Measurements from ENCODE around the gene TFF1.

The TFF1 gene

DNA sequence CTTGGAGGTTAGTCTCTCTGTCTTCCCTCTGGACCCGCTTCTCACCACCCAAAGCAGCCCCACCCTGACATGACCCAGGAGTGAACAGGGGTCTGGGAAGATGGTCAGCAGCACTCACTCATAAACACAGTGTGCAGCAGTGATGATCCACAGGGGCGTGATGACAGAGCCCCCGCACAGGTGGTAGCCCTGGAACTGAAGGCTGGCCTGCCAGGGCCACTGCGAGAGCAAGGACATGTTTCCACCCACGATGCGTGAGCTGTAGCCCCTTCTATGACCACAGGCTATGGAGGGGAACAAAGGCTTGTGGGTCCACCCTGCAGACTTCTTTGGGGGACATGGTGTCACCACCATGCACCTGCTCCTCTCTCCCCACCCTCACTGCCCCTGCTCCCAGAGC lies 16.6 kb upstream of the TFF1 start:
- Histone ChIP-seq H3K27me3 (ENCODE audit: control insufficient read depth in 1 of 2, insufficient read depth in 2 of 2, low read length in 2 of 2) (peaks cover 0 to 12% of the 10 kb centered on the region in 2 donors), H3K9me3 (ENCODE audit: control insufficient read depth in 2 of 2, low read length in 2 of 2) (peaks cover 4 to 11% of the 10 kb centered on the region in 2 donors), H3K9ac (ENCODE audit: low read length in 2 of 2) (no peak overlapping the region), H3K4me1 (ENCODE audit: control insufficient read depth, insufficient read depth, low read length) (no peaks in the 10 kb centered on the region), H3K27ac (ENCODE audit: low read length) (no peak overlapping the region), H3K36me3 (ENCODE audit: control insufficient read depth in 2 of 2, insufficient read depth in 2 of 2, low read length in 2 of 2) (no peaks in the 10 kb centered on the region), H3K4me3 (ENCODE audit: low read length in 2 of 2) (no peak overlapping the region)

- no peak overlapping the region for H3K4me3 ChIP-seq (ENCODE audit: low read length in 2 of 2)
- no peaks in the 10 kb centered on the region for H3K36me3 ChIP-seq (ENCODE audit: control insufficient read depth in 2 of 2, insufficient read depth in 2 of 2, low read length in 2 of 2)
- no peak overlapping the region for H3K27ac ChIP-seq (ENCODE audit: low read length)
These were observed 15.1 kb upstream of the TFF1 start for GRCh38 chr21:42381347-42381984.

GRCh38 chr21:42379426-42380215 lies 13.3 kb upstream of the TFF1 start:
- H3K36me3 ChIP-seq (ENCODE audit: control insufficient read depth in 2 of 2, insufficient read depth in 2 of 2, low read length in 2 of 2) = no peaks in the 10 kb centered on the region
- no peaks in the 10 kb centered on the region for H3K4me1 ChIP-seq (ENCODE audit: control insufficient read depth, insufficient read depth, low read length)
- H3K27me3 ChIP-seq (ENCODE audit: control insufficient read depth in 1 of 2, insufficient read depth in 2 of 2, low read length in 2 of 2) = peaks cover 7 to 20% of the 10 kb centered on the region in 2 donors
- H3K4me3 ChIP-seq (ENCODE audit: low read length in 2 of 2) = no peak overlapping the region
- peaks cover 4 to 11% of the 10 kb centered on the region in 2 donors for H3K9me3 ChIP-seq (ENCODE audit: control insufficient read depth in 2 of 2, low read length in 2 of 2)
- no peak overlapping the region for H3K9ac ChIP-seq (ENCODE audit: low read length in 2 of 2)
- H3K27ac ChIP-seq (ENCODE audit: low read length) = no peak overlapping the region

More at GRCh38 chr21:42381347-42381984, 15.1 kb upstream of the TFF1 start:
- Histone ChIP-seq H3K4me1 (ENCODE audit: control insufficient read depth, insufficient read depth, low read length) (no peaks in the 10 kb centered on the region), H3K9ac (ENCODE audit: low read length in 2 of 2) (no peak overlapping the region), H3K9me3 (ENCODE audit: control insufficient read depth in 2 of 2, low read length in 2 of 2) (peaks cover 4 to 11% of the 10 kb centered on the region in 2 donors), H3K27me3 (ENCODE audit: control insufficient read depth in 1 of 2, insufficient read depth in 2 of 2, low read length in 2 of 2) (peaks cover 0 to 9% of the 10 kb centered on the region in 2 donors)

- Histone ChIP-seq H3K9me3 (ENCODE audit: control insufficient read depth in 2 of 2, low read length in 2 of 2) (peaks cover 4 to 11% of the 10 kb centered on the region in 2 donors), H3K27ac (ENCODE audit: low read length) (no peak overlapping the region), H3K4me3 (ENCODE audit: low read length in 2 of 2) (no peak overlapping the region), H3K4me1 (ENCODE audit: control insufficient read depth, insufficient read depth, low read length) (no peaks in the 10 kb centered on the region), H3K9ac (ENCODE audit: low read length in 2 of 2) (no peak overlapping the region), H3K27me3 (ENCODE audit: control insufficient read depth in 1 of 2, insufficient read depth in 2 of 2, low read length in 2 of 2) (peaks cover 9 to 21% of the 10 kb centered on the region in 2 donors), H3K36me3 (ENCODE audit: control insufficient read depth in 2 of 2, insufficient read depth in 2 of 2, low read length in 2 of 2) (no peaks in the 10 kb centered on the region)
These were observed 12.1 kb upstream of the TFF1 start for GRCh38 chr21:42378418-42378817.

DNA sequence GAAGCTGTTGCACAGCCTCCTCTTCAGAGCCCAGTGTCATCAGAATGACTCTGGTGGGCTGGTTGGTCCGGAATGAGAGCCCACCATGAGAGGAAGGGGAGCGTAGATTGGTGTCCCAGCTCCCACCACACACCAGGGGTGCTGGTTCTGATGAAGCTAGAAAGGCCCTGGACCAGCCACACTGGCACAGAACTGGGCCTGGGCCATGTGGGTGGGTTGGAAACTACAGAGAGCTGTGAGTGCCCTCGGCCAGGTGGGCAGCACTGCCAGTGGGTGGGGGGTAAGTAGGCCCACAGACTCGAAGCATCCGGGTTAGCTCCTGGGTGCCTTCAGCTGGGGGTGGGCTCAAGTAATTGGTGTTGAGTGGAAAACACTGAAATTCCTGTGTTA lies 11.6 kb upstream of the TFF1 start:
- no peak overlapping the region for H3K9ac ChIP-seq (ENCODE audit: low read length in 2 of 2)
- no peak overlapping the region for H3K27ac ChIP-seq (ENCODE audit: low read length)
- peaks cover 4 to 11% of the 10 kb centered on the region in 2 donors for H3K9me3 ChIP-seq (ENCODE audit: control insufficient read depth in 2 of 2, low read length in 2 of 2)
- no peaks in the 10 kb centered on the region for H3K4me1 ChIP-seq (ENCODE audit: control insufficient read depth, insufficient read depth, low read length)
- H3K4me3 ChIP-seq (ENCODE audit: low read length in 2 of 2) = no peak overlapping the region
- H3K27me3 ChIP-seq (ENCODE audit: control insufficient read depth in 1 of 2, insufficient read depth in 2 of 2, low read length in 2 of 2) = peaks cover 9 to 19% of the 10 kb centered on the region in 2 donors
- no peaks in the 10 kb centered on the region for H3K36me3 ChIP-seq (ENCODE audit: control insufficient read depth in 2 of 2, insufficient read depth in 2 of 2, low read length in 2 of 2)

- Histone ChIP-seq H3K9me3 (ENCODE audit: control insufficient read depth in 2 of 2, low read length in 2 of 2) (peaks cover 4 to 11% of the 10 kb centered on the region in 2 donors), H3K4me1 (ENCODE audit: control insufficient read depth, insufficient read depth, low read length) (no peaks in the 10 kb centered on the region), H3K27ac (ENCODE audit: low read length) (no peak overlapping the region), H3K27me3 (ENCODE audit: control insufficient read depth in 1 of 2, insufficient read depth in 2 of 2, low read length in 2 of 2) (peaks cover 9 to 18% of the 10 kb centered on the region in 2 donors), H3K9ac (ENCODE audit: low read length in 2 of 2) (no peak overlapping the region), H3K36me3 (ENCODE audit: control insufficient read depth in 2 of 2, insufficient read depth in 2 of 2, low read length in 2 of 2) (no peaks in the 10 kb centered on the region), H3K4me3 (ENCODE audit: low read length in 2 of 2) (no peak overlapping the region)
These were observed 11.0 kb upstream of the TFF1 start for GRCh38 chr21:42377211-42377950.

- no peak overlapping the region for H3K27ac ChIP-seq (ENCODE audit: low read length)
- H3K36me3 ChIP-seq (ENCODE audit: control insufficient read depth in 2 of 2, insufficient read depth in 2 of 2, low read length in 2 of 2) = no peaks in the 10 kb centered on the region
- peaks cover 9 to 16% of the 10 kb centered on the region in 2 donors for H3K27me3 ChIP-seq (ENCODE audit: control insufficient read depth in 1 of 2, insufficient read depth in 2 of 2, low read length in 2 of 2)
- H3K4me1 ChIP-seq (ENCODE audit: control insufficient read depth, insufficient read depth, low read length) = no peaks in the 10 kb centered on the region
- H3K4me3 ChIP-seq (ENCODE audit: low read length in 2 of 2) = no peak overlapping the region
- H3K9ac ChIP-seq (ENCODE audit: low read length in 2 of 2) = no peak overlapping the region
- peaks cover 0 to 3% of the 10 kb centered on the region in 2 donors for H3K9me3 ChIP-seq (ENCODE audit: control insufficient read depth in 2 of 2, low read length in 2 of 2)
These were observed 10.1 kb upstream of the TFF1 start for GRCh38 chr21:42376338-42376982.

GRCh38 chr21:42375966-42376337 lies 9.6 kb upstream of the TFF1 start:
- no peak overlapping the region for H3K27ac ChIP-seq (ENCODE audit: low read length)
- no peak overlapping the region for H3K9ac ChIP-seq (ENCODE audit: low read length in 2 of 2)
- peaks cover 9 to 16% of the 10 kb centered on the region in 2 donors for H3K27me3 ChIP-seq (ENCODE audit: control insufficient read depth in 1 of 2, insufficient read depth in 2 of 2, low read length in 2 of 2)
- no peaks in the 10 kb centered on the region for H3K36me3 ChIP-seq (ENCODE audit: control insufficient read depth in 2 of 2, insufficient read depth in 2 of 2, low read length in 2 of 2)
- H3K4me1 ChIP-seq (ENCODE audit: control insufficient read depth, insufficient read depth, low read length) = no peaks in the 10 kb centered on the region
- H3K9me3 ChIP-seq (ENCODE audit: control insufficient read depth in 2 of 2, low read length in 2 of 2) = no peaks in the 10 kb centered on the region
- no peak overlapping the region for H3K4me3 ChIP-seq (ENCODE audit: low read length in 2 of 2)

DNA sequence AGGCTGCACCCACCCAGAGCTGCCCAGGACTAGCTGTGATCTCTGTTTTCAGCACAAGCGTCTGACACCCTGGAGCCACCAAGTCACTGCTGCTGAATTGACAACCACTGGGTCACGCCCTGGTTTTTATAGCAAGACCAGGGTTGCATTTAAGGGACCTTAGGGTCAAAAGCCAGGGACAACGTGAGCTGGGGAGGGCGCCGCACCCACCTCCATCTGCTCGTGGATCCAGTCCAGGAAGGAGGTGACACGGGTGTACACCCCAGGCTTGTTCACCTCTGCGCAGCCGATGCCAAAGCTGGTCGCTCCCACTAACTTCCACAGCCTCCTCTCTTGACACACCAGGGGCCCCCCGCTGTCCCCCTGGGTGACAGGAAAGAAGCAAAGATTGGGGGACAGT lies 9.2 kb upstream of the TFF1 start:
- peaks cover 9 to 17% of the 10 kb centered on the region in 2 donors for H3K27me3 ChIP-seq (ENCODE audit: control insufficient read depth in 1 of 2, insufficient read depth in 2 of 2, low read length in 2 of 2)

DNA sequence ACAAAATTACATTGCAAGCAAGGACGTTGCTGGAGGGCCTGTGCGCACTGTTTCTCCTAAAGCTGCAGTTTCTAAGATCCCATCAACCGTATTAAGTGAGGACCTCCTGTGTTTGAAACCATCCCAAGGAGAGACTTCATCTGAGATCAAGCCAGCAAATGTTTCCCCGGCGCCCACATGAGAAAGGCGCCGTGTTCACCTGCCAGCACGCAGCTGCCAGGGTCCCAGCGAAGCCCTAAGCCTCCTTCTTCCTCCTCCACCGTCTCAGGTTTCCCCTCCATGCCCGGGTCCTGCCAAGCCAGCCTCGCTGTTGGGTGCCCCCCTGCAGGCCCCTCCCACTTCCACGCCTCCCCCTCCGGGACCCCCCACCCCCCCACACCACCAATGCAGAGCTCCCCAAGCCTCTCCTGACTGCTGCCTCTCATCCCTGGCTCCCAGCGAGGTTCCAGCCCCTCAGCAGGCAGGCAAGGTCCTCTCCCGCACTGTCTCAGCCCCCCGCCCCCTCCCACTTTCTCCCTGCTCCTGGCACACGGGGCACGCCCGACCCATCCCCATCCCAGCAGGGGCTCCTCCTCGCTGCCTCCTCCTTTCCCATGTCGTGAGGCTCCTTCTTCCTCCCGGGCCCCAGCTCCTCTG lies 8.6 kb upstream of the TFF1 start:
- Histone ChIP-seq H3K27ac (ENCODE audit: low read length) (no peak overlapping the region), H3K4me3 (ENCODE audit: low read length in 2 of 2) (no peak overlapping the region), H3K27me3 (ENCODE audit: control insufficient read depth in 1 of 2, insufficient read depth in 2 of 2, low read length in 2 of 2) (peaks cover 12 to 20% of the 10 kb centered on the region in 2 donors), H3K9ac (ENCODE audit: low read length in 2 of 2) (no peak overlapping the region), H3K36me3 (ENCODE audit: control insufficient read depth in 2 of 2, insufficient read depth in 2 of 2, low read length in 2 of 2) (no peaks in the 10 kb centered on the region), H3K4me1 (ENCODE audit: control insufficient read depth, insufficient read depth, low read length) (no peaks in the 10 kb centered on the region), H3K9me3 (ENCODE audit: control insufficient read depth in 2 of 2, low read length in 2 of 2) (no peaks in the 10 kb centered on the region)

More for the DNA sequence above, 9.2 kb upstream of the TFF1 start:
- Histone ChIP-seq H3K9ac (ENCODE audit: low read length in 2 of 2) (no peak overlapping the region), H3K4me3 (ENCODE audit: low read length in 2 of 2) (no peak overlapping the region), H3K9me3 (ENCODE audit: control insufficient read depth in 2 of 2, low read length in 2 of 2) (no peaks in the 10 kb centered on the region), H3K27ac (ENCODE audit: low read length) (no peak overlapping the region), H3K36me3 (ENCODE audit: control insufficient read depth in 2 of 2, insufficient read depth in 2 of 2, low read length in 2 of 2) (no peaks in the 10 kb centered on the region), H3K4me1 (ENCODE audit: control insufficient read depth, insufficient read depth, low read length) (no peaks in the 10 kb centered on the region)
